Fibroblast of peridontal ligament (primary cell): ENCODE results near the gene ARSA.
"Not testable (repeated sequence)": the region's sequence is repeated elsewhere in the genome, so short reads cannot be mapped to it uniquely, and the experiment has no call there.

Experiments used
- DNase-seq: peaks from one replicate; pipeline ENCODE4 v3.0.0-alpha.2; 2010; ENCODE audit errors: extremely low read depth

ARSA gene

GRCh38 chr22:50622723-50623327 is 5.1 kb downstream of the ARSA start:
- no peak for DNase-seq

DNA sequence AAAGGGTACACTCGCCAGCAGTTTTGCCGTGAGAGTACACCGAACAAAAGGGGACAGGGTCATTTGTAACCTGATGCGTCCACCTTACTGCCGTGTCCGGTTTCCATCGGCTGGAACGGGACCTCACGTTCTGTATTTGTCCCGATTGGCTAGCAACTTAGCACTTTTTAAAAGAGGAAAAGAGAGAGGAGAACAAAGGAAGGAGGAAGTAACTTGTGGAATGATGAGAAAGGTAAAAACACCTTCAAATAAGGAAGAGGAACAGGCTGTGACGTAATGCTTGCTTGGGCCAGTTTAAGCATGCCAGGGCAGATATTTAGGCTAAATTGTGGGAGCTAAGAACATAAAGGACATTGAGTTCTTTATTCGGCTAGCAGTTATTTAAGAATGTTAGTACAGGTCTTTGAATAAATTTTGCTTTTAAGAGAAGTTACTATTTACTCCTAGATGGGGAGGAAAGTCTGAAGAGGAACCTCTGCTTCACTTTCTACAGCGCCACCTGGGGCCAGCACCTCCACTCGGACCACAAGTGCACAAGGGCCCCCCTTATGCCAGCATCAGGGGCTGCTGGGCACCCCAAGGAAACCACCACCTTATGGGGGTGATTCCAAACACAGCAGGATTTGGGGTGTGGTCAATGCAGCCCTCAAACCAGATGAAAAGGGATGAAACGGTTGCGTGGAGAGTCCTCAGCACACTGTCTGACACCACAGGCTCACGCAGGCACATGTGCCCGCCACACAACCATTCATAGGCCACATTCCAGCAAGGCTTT is 5.8 kb downstream of the ARSA start:
- no peak for DNase-seq

DNA sequence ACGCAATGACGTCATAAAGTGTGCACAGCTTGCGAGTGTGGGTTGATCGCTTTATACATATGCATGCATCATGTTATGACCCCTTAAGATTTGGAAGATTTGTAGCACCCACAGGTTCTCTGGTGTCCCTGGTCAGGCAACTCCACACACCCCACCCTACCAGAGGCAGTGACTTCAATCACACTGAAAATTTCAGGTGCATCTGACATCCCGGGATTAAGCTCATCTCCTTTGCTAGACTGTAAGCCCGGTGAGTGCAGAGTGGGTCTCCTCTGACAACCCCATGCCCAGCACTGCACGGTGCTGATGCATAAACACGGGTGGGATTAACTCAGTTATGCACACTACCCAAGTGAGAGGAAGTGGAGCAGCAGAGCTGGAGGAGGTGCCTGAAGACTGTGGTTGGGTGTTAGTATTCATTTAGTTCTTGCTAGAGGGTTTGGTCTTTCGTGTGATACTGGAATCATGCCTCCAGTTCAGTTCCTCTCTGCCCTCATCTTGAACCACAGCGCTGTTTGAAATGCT is 6.5 kb downstream of the ARSA start:
- DNase-seq, result no peak

DNA sequence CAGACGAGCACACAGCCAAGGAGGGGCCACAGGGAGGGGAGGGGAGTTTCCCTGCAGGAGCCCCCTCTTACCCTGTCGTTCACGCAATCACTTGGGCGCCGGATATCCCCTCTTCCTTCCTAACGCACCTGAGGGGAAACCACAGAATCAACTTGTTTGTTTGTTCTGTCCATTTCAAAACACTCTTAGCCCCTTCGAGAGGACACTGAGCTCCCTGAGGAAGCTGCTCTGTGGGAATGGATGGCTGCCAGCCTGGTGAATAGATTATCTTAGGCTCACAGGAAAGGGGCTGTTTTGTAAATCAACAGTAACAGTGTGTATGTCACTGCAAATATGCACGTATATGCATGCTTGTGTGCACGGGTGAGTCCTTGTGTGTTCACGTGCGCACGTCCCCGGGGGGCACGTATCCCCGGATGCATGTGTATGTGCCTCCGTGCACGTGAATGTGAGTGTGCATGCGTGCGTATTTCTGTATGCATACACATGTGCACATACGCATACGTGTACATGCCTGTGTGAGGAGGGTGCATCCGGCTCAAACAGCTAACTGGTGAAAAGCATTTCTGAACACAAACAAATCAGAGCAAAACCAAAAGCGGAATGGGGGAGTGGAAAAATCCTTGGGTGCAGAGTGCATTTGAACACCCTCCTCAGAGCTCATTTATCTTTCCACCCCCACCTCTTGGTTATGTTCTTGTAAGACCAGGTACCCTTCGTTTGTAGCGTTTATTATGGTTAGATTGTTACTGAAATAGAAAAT is 7.2 kb downstream of the ARSA start:
- DNase-seq, result peak; percentile 12

GRCh38 chr22:50614296-50614695 is 13.7 kb downstream of the ARSA start:
- not testable (repeated sequence) for DNase-seq

- DNase-seq, result no peak
Measured at GRCh38 chr22:50613291-50613981, 14.5 kb downstream of the ARSA start.

DNA sequence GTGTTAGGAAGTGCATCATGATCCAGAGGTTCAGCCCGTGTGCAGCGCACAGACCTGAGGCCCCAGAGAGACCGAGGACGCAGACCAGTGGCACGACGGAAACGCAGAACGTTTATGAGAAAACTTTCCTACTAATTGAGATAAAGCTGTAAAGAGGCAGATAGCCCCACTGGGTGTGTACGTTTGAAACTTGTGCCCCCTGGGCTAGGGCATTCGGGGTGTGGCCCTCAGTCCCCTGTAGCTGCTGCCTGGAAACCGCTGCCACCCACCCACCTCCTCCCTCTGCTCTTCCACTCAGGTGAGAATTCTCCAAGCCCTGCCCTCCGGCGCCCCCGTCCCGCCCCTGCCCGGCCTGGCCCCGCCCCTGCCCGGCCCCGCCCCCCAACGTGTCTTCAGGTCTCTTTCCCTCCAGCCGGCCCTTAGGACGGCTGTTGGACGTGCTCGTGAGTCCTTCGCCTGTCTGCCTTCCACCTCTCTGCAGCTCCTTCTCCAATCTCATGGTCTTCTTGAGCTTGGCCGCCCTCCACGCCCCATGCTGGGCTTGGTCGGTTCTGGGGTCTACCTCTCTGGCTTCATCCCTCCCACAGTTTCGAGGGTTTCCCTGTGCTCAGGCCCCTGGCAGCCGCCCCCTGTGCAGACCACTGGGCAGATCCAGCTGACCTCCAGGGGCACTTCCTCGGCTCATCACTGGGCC is 15.3 kb downstream of the ARSA start:
- no peak for DNase-seq

GRCh38 chr22:50612168-50612527 is 15.8 kb downstream of the ARSA start:
- DNase-seq, result no peak

DNA sequence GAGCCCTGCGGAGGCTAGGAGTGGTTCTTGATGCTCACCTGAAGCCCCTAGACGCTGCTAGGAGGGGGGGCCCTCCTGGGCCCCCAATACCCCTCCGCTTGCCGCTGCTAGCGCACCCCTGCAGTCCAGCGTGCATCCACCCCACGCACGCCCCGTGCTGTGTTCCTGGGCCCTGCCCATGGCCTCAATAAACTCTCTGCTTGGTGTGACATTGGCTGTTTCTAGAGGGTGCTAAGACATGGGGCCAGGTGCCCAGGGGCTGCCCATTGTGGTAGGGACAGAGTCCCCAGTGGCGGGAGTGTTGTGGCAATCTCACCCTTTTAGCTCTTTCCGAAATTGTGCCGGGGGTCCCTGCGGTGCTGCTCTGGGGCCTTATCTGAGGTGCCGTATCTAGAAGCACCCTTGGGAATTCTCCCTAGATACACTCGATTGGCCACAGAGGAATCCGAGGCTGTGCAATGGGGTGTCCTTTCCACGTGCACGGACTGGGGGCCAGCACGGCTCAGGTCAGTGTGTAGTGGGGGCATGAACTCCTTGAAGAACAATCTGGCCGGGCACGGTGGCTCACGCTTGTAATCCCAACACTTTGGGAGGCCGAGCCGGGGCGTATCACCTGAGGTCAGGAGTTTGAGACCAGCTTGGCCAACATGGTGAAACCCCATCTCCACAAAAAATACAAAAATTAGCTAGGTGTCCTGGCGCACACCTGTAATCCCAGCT is 16.5 kb downstream of the ARSA start:
- DNase-seq, result no peak

GRCh38 chr22:50610581-50610980 is 17.4 kb downstream of the ARSA start:
- no peak for DNase-seq

- DNase-seq, result no peak
Measured at GRCh38 chr22:50610041-50610451, 17.9 kb downstream of the ARSA start.

GRCh38 chr22:50609599-50609998 is 18.4 kb downstream of the ARSA start:
- DNase-seq, result no peak

DNA sequence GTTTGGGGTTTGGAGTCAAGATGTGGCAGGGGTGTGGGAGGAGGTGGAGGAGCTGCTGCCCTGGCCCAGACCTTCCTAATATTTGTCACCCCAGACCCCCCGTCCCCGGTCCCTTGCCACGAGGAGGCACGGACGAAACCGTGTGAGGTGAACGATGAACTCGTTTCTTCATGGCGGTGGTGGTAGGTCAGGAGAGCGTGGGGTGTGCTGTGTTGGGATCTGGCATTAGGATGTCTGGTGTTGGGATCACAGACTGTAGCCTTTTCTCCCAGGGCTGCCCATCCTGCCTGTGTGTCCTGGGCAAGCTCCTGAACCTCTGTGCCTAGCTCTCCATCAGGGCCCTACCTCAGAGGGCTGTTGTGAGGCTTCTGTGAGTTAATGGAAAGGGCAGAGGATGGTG is 19.0 kb downstream of the ARSA start:
- DNase-seq, result no peak

DNA sequence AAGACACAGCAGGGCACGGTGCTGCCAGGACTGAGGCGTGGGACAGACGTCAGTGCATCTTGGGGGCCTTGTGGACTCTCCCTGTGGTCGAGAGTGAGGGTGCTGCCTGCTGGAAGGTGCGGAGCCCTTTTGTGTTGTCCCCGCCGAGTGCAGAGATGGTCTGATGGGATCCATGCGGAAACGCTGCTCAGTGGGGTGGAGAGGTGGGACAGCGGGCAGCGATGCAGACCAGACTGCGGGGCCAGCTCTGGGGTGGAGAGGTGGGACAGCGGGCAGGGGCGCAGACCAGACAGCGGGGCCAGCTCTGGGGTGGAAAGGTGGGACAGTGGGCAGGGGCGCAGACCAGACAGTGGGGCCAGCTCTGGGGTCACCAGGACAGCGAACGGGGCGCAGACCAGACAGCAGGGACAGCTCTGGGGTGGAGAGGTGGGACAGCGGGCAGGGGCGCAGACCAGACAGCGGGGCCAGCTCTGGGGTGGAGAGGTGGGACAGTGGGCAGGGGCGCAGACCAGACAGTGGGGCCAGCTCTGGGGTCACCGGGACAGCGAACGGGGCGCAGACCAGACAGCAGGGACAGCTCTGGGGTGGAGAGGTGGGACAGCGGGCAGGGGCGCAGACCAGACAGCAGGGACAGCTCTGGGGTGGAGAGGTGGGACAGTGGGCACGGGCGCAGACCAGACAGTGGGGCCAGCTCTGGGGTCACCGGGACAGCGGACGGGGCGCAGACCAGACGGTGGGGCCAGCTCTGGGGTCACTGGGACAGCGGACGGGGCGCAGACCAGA is 19.7 kb downstream of the ARSA start:
- DNase-seq, result not testable (repeated sequence)

DNA sequence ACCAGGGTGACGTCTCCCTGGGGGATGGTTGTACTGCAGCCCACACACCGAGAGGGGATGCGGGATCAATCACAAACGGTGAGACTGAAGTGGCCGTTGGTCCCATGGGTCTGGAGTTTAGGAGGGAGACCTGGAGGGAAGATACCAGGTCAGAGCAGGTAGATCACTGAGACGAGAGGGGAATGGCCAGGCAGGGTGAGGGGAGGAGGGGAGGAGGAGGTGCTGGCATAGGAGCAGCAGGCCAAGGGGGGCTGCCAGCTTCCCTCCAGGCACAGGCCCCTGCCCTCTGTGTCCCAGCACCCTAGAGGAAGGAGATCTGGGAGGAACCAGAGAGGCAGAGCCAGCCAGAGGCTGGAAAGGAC is 20.3 kb downstream of the ARSA start:
- no peak for DNase-seq

- no peak for DNase-seq
Measured at GRCh38 chr22:50606946-50607658, 20.9 kb downstream of the ARSA start.

- no peak for DNase-seq
Measured at GRCh38 chr22:50606165-50606945, 21.6 kb downstream of the ARSA start.

DNA sequence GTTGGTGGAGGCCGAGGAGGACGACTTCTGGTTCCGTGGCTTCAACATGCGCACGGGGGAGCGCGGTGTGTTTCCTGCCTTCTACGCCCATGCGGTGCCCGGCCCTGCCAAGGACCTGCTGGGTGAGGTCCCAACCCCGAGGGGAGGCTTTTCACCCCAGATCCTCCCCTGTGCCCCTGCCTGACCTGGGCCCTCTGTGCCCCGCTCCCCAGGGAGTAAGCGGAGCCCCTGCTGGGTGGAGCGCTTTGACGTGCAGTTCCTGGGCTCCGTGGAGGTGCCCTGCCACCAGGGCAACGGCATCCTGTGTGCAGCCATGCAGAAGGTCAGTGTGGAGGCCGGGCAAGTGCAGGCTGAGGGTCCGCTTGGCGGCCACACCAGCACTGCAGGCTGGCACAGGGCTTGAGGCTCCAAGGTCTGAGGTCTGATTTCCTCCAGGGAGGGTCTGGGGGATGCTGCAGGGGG is 22.3 kb downstream of the ARSA start:
- no peak for DNase-seq
